H1 (cell line): Measurements from ENCODE around the gene TRIM38. TPM values are rescaled to one million over a fixed set of nuclear protein-coding genes. Genes with fewer than 3 reads are reported as not detected.

ENCODE experiments used
- CTCF ChIA-PET: fragments of 300-600 bp; sonication (Branson Sonifier 250); formaldehyde crosslinking; loops from one replicate; lab custom pipeline; 2021; ENCODE audit not compliant: partially characterized antibody; lab: Charles Lee
- POLR2A ChIA-PET: fragments of 300-600 bp; sonication (Branson Sonifier 250); formaldehyde crosslinking; loops from one replicate; lab custom pipeline; 2021; ENCODE audit warnings: inconsistent platforms; ENCODE audit not compliant: partially characterized antibody; lab: Charles Lee
- DNase-seq, 2 experiments: peaks; one replicate each; pipeline versions ENCODE4 v3.0.0 to v3.0.0-alpha.2; 2010 to 2022; ENCODE audit warnings: low spot score in 2 of 2, low read depth in 1 of 2, mixed read lengths in 1 of 2
- FAIRE-seq: peaks from 2 replicates; lab custom pipeline; 2011; peaks lifted over from hg19 to GRCh38; lab: Jason Lieb, UNC
- H2AFZ ChIP-seq: 2 replicates; pipeline ENCODE4 v1.8.1; 2012; ENCODE audit warnings: low read length, inconsistent platforms
- H2AK5ac ChIP-seq: 2 replicates; pipeline ENCODE4 v1.6.1; 2013; ENCODE audit warnings: low read depth, low read length
- H2BK120ac ChIP-seq: replicated peaks from 2 replicates; pipeline ENCODE3; 2013; ENCODE audit warnings: low read depth, low read length, inconsistent platforms
- H2BK12ac ChIP-seq: 2 replicates; pipeline ENCODE4 v1.6.1; 2013; ENCODE audit warnings: low read depth, low read length
- H2BK15ac ChIP-seq: 2 replicates; pipeline ENCODE4 v1.6.1; 2013; ENCODE audit warnings: low read length
- H2BK20ac ChIP-seq: 2 replicates; pipeline ENCODE4 v1.6.1; 2013; ENCODE audit warnings: low read length
- H2BK5ac ChIP-seq: 2 replicates; pipeline ENCODE4 v1.6.1; 2013; ENCODE audit warnings: low read depth, low read length
- H3K14ac ChIP-seq: 2 replicates; pipeline ENCODE4 v1.6.1; 2013; ENCODE audit warnings: inconsistent platforms; ENCODE audit not compliant: insufficient read length
- H3K18ac ChIP-seq: 2 replicates; pipeline ENCODE4 v1.6.1; 2013; ENCODE audit warnings: low read length; ENCODE audit errors: extremely low read depth
- H3K23ac ChIP-seq: 2 replicates; pipeline ENCODE4 v1.6.1; 2013; ENCODE audit warnings: inconsistent platforms; ENCODE audit not compliant: insufficient read length
- H3K23me2 ChIP-seq: 2 replicates; pipeline ENCODE4 v1.6.1; 2013; ENCODE audit warnings: low read depth, low read length
- H3K27ac ChIP-seq: 2 replicates; pipeline ENCODE4 v1.6.1; 2011; ENCODE audit warnings: low read depth, low read length, inconsistent platforms
- H3K27me3 ChIP-seq, 4 experiments: replicated peaks in 1 of 4; 1 replicate in 1 of 4; 2 replicates in 3 of 4; pipeline versions ENCODE4 v1.6.1 to v1.8.1; 2011 to 2013; ENCODE audit warnings: low read length in 3 of 4, mild to moderate bottlenecking in 3 of 4, inconsistent platforms in 2 of 4, mixed read lengths in 2 of 4, moderate library complexity in 1 of 4; ENCODE audit not compliant: control insufficient read depth in 3 of 4, insufficient read depth in 3 of 4; ENCODE audit errors: extremely low read depth in 1 of 4
- H3K36me3 ChIP-seq, 4 experiments: 2 replicates each; pipeline versions ENCODE4 v1.6.1 to v1.8.1; 2011 to 2013; ENCODE audit warnings: mild to moderate bottlenecking in 4 of 4, low read length in 3 of 4, moderate library complexity in 2 of 4, control low read depth in 1 of 4, inconsistent platforms in 1 of 4; ENCODE audit not compliant: insufficient read depth in 4 of 4, control insufficient read depth in 2 of 4
- H3K4ac ChIP-seq: replicated peaks from 2 replicates; pipeline ENCODE3; 2013; ENCODE audit warnings: low read length, low read depth, mixed read lengths, inconsistent platforms; ENCODE audit not compliant: insufficient read length
- H3K4me1 ChIP-seq, 4 experiments: replicated peaks in 1 of 4; 1 replicate in 1 of 4; 2 replicates in 3 of 4; pipeline versions ENCODE4 v1.6.1 to v1.8.1; 2011 to 2013; ENCODE audit warnings: low read length in 3 of 4, inconsistent platforms in 2 of 4, mixed read lengths in 1 of 4; ENCODE audit not compliant: insufficient read depth in 4 of 4, control insufficient read depth in 3 of 4
- H3K4me2 ChIP-seq, 2 experiments: 2 replicates each; pipeline versions ENCODE4 v1.6.1 to v1.8.1; 2011 to 2013; ENCODE audit warnings: low read depth in 2 of 2, low read length in 2 of 2, control low read depth in 1 of 2, inconsistent platforms in 1 of 2, mild to moderate bottlenecking in 1 of 2; ENCODE audit not compliant: insufficient read depth in 1 of 2
- H3K4me3 ChIP-seq, 4 experiments: fragments of 200-600, 300-600 bp in 1 of 4; sonication (generic), shearing (Covaris generic), sonication (Bioruptor Twin) in 1 of 4; 2 replicates each; pipeline versions ENCODE4 v1.5.1 to v1.8.1; 2011 to 2016; ENCODE audit warnings: low read length in 4 of 4, low read depth in 3 of 4, control low read depth in 2 of 4, inconsistent platforms in 2 of 4, mild to moderate bottlenecking in 2 of 4, mixed read lengths in 1 of 4, moderate library complexity in 1 of 4; ENCODE audit not compliant: insufficient read depth in 2 of 4; ENCODE audit errors: extremely low read depth in 1 of 4
- H3K56ac ChIP-seq: replicated peaks from 2 replicates; pipeline ENCODE3; 2013; ENCODE audit warnings: low read depth, mild to moderate bottlenecking, mixed read lengths, low read length, inconsistent platforms; ENCODE audit not compliant: insufficient read length
- H3K79me1 ChIP-seq: 2 replicates; pipeline ENCODE4 v1.6.1; 2013; ENCODE audit warnings: low read depth, low read length, control low read depth
- H3K79me2 ChIP-seq, 2 experiments: 2 replicates each; pipeline versions ENCODE4 v1.6.1 to v1.8.1; 2012 to 2013; ENCODE audit warnings: low read length in 2 of 2, mild to moderate bottlenecking in 2 of 2, inconsistent platforms in 1 of 2; ENCODE audit not compliant: insufficient read depth in 2 of 2, control insufficient read depth in 1 of 2
- H3K9ac ChIP-seq, 4 experiments: replicated peaks in 1 of 4; 1 replicate in 1 of 4; 2 replicates in 3 of 4; pipeline versions ENCODE4 v1.6.1 to v1.8.1; 2011 to 2013; ENCODE audit warnings: low read depth in 3 of 4, low read length in 3 of 4, control low read depth in 2 of 4, mild to moderate bottlenecking in 2 of 4, moderate library complexity in 2 of 4, inconsistent platforms in 1 of 4; ENCODE audit errors: extremely low read depth in 1 of 4
- H3K9me3 ChIP-seq, 2 experiments: 2 replicates each; pipeline versions ENCODE4 v1.6.1 to v1.8.1; 2012 to 2013; ENCODE audit warnings: mild to moderate bottlenecking in 2 of 2, moderate library complexity in 2 of 2, control low read depth in 1 of 2, inconsistent platforms in 1 of 2, low read depth in 1 of 2, low read length in 1 of 2, mixed read lengths in 1 of 2; ENCODE audit not compliant: insufficient read depth in 2 of 2
- H4K20me1 ChIP-seq, 2 experiments: replicated peaks in 1 of 2; 2 replicates each; pipeline versions ENCODE3 to v1.8.1; 2011 to 2013; ENCODE audit warnings: inconsistent platforms in 2 of 2, low read length in 2 of 2, mild to moderate bottlenecking in 1 of 2; ENCODE audit not compliant: insufficient read depth in 2 of 2, control insufficient read depth in 1 of 2
- H4K5ac ChIP-seq: 2 replicates; pipeline ENCODE4 v1.6.1; 2013; ENCODE audit warnings: low read length, low read depth, mixed read lengths, inconsistent platforms; ENCODE audit not compliant: insufficient read length
- H4K8ac ChIP-seq: 2 replicates; pipeline ENCODE4 v1.8.0; 2013; ENCODE audit warnings: mild to moderate bottlenecking, moderate library complexity, low read length, inconsistent platforms; ENCODE audit not compliant: insufficient read depth; ENCODE audit errors: extremely low read depth
- H4K91ac ChIP-seq: replicated peaks from 2 replicates; pipeline ENCODE3; 2013; ENCODE audit warnings: low read length, mixed read lengths, inconsistent platforms; ENCODE audit not compliant: insufficient read length
- BACH1 ChIP-seq: IDR thresholded peaks from 2 replicates; pipeline ENCODE4 v1.6.1; 2012; ENCODE audit warnings: low read length, improper control_type of control experiment
- BRCA1 ChIP-seq: IDR thresholded peaks from 2 replicates; pipeline ENCODE4 v1.6.1; 2012; ENCODE audit warnings: low read depth, low read length, improper control_type of control experiment
- CEBPB ChIP-seq: IDR thresholded peaks from 2 replicates; pipeline ENCODE4 v1.6.1; 2012; ENCODE audit warnings: low read depth, low read length
- CREB1 ChIP-seq: IDR thresholded peaks from 2 replicates; pipeline ENCODE4 v1.6.1; 2012; ENCODE audit warnings: inconsistent platforms
- EZH2 ChIP-seq: fragments of 200-600 bp; sonication (generic); IDR thresholded peaks from 2 replicates; pipeline ENCODE4 v1.7.1; 2012; ENCODE audit warnings: low read depth, mild to moderate bottlenecking, moderate library complexity, low read length, inconsistent platforms; ENCODE audit not compliant: severe bottlenecking
- JUND ChIP-seq: IDR thresholded peaks from 2 replicates; pipeline ENCODE4 v1.6.1; 2011; ENCODE audit warnings: mild to moderate bottlenecking, improper control_type of control experiment, low read length
- KDM1A ChIP-seq: fragments of 200-600, 300-600 bp; sonication (generic); IDR thresholded peaks from 2 replicates; pipeline ENCODE4 v1.7.1; 2016; ENCODE audit warnings: mild to moderate bottlenecking, low read length, borderline replicate concordance
- POU5F1 ChIP-seq: IDR thresholded peaks from 2 replicates; pipeline ENCODE4 v1.6.1; 2011; ENCODE audit warnings: low read depth, mild to moderate bottlenecking, low read length, moderate library complexity
- RNF2 ChIP-seq: fragments of 200-900, 300-1000 bp; sonication (generic); IDR thresholded peaks from 2 replicates; pipeline ENCODE4 v1.7.1; 2016; ENCODE audit warnings: borderline replicate concordance, low read depth, mild to moderate bottlenecking, antibody characterized with exemption, low read length; ENCODE audit not compliant: poor library complexity, severe bottlenecking; ENCODE audit errors: missing control alignments
- SP2 ChIP-seq: IDR thresholded peaks from 2 replicates; pipeline ENCODE4 v1.6.1; 2012; ENCODE audit warnings: mild to moderate bottlenecking, low read length, inconsistent platforms
- SUZ12 ChIP-seq: fragments of 200-600 bp; sonication (generic); IDR thresholded peaks from 2 replicates; pipeline ENCODE4 v1.6.1; 2012; ENCODE audit warnings: mild to moderate bottlenecking, inconsistent platforms, low read length, moderate library complexity, mixed read lengths
- ZNF274 ChIP-seq: IDR thresholded peaks from 2 replicates; pipeline ENCODE4 v1.7.0; 2012; ENCODE audit warnings: low read length, borderline replicate concordance; ENCODE audit errors: extremely low read depth
- WGBS, 2 experiments: shearing (Covaris generic) in 1 of 2; methylation state at CpG; one replicate each; pipeline versions ENCODE4 v1.1.6 to v1.1.7; 2013 to 2015; ENCODE audit warnings: low lambda C conversion rate in 2 of 2, mixed read lengths in 2 of 2, inconsistent platforms in 1 of 2, low coverage in 1 of 2, missing lambda C conversion rate in 1 of 2; ENCODE audit not compliant: insufficient replicate concordance in 2 of 2, insufficient coverage in 1 of 2, insufficient read length in 1 of 2; ENCODE audit errors: extremely low coverage in 1 of 2, missing lambda C conversion rate in 1 of 2; 5-methylcytosine and 5-hydroxymethylcytosine counted together
- polyA plus RNA-seq, 7 experiments: library from polyadenylated mRNA; depleted of rRNA in 3 of 7; stranded (reverse) in 5 of 7; unstranded in 2 of 7; fragments of >200 nt in 5 of 7; fragments of 200-250 nt in 2 of 7; gene quantifications; 1 replicate in 5 of 7; 2 replicates in 1 of 7; 4 replicates in 1 of 7; pipeline versions ENCODE4 v1.2.1 to v1.2.3, GENCODE V29; 2011 to 2013; ENCODE audit warnings: missing spikeins in 2 of 7, mixed read lengths in 2 of 7
- total RNA-seq: library from RNA; stranded (reverse); fragmentation: NEBNext Ultra II Directional; extraction: Animal tissue kit (Norgen Biotek cat#: 25700); gene quantifications from 2 replicates; pipeline ENCODE4 v1.2.1, GENCODE V29; 2021
- TF ChIP-seq, protein P1 (sequence below), 3 experiments: IDR thresholded peaks; 1 replicate in 2 of 3; 2 replicates in 1 of 3; pipeline versions ENCODE4 v1.5.1 to v1.6.1; 2011; ENCODE audit warnings: low read length in 3 of 3, mild to moderate bottlenecking in 3 of 3, inconsistent platforms in 2 of 3, low read depth in 1 of 3, moderate library complexity in 1 of 3; ENCODE audit not compliant: insufficient read depth in 1 of 3; ENCODE audit errors: control extremely low read depth in 1 of 3

Gene TRIM38
- total and polyA plus RNA-seq, 2 of the 8 experiments (the other 6 are each of a cell fraction or from before 2014, with no cell fraction given) = 0.43 to 0.56 TPM

DNA sequence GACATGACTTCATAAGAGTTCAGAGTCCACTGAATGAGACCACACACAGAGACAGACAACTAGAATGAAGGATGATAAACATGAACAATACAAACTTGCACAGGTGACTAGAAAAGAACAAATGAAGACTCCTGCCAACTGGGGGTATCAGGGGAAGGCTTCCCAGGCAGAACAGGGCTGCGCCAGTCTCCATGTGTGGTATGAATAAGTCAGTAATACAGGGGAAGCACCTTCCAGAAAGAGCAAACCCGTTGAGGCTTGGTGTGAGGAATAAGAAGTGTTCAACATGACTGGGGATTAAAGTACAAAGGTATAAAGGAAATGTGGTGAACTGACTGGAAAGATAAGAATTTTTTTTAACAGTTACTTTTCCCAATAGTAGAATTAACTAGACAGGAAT, 28.4 kb upstream of the TRIM38 start:
- FAIRE-seq (no peak), DNase-seq (no peak)
- 79% methylated on average over 2 of the region's 2 CpGs; no CpG with 5 or more reads in 1 of the 2 experiments for WGBS, 2 experiments
- no peaks in the 10 kb centered on the region for H3K79me1 ChIP-seq
- no peak overlapping the region for H2BK120ac ChIP-seq
- no peaks in the 10 kb centered on the region for H3K27me3 ChIP-seq
- no peak overlapping the region for H2BK20ac ChIP-seq
- H4K8ac ChIP-seq = no peak overlapping the region
- no peak overlapping the region for H2AFZ ChIP-seq
- H3K18ac ChIP-seq = no peak overlapping the region
- H3K56ac ChIP-seq = no peak overlapping the region
- no peak overlapping the region for H3K23ac ChIP-seq
- H2BK5ac ChIP-seq = no peak overlapping the region
- POLR2A ChIA-PET = no interaction called here
- H2BK12ac ChIP-seq = no peak overlapping the region
- no peak overlapping the region for H3K4ac ChIP-seq
- H3K27ac ChIP-seq = no peak overlapping the region
- H4K5ac ChIP-seq = no peak overlapping the region
- H4K91ac ChIP-seq = no peak overlapping the region
- no peaks in the 10 kb centered on the region for H4K20me1 ChIP-seq
- no peak overlapping the region for H3K4me2 ChIP-seq
- no peak overlapping the region for H3K14ac ChIP-seq
- H2AK5ac ChIP-seq = no peak overlapping the region
- CTCF ChIA-PET = interaction anchor here (0.8 to 1.3 kb wide), 3 partner anchors 9 to 175 kb away, joined by 3 to 4 read pairs (median 3); no protein-coding TSS in a partner anchor
- H3K36me3 ChIP-seq = no peaks in the 10 kb centered on the region
- no peaks in the 10 kb centered on the region for H3K79me2 ChIP-seq
- H3K4me3 ChIP-seq = no peak overlapping the region
- H3K23me2 ChIP-seq = no peaks in the 10 kb centered on the region
- H3K9ac ChIP-seq = no peak overlapping the region
- H3K9me3 ChIP-seq = no peaks in the 10 kb centered on the region
- H3K4me1 ChIP-seq = no peaks in the 10 kb centered on the region
- no peak overlapping the region for H2BK15ac ChIP-seq
- TF ChIP-seq POU5F1 = no peak
- TF ChIP-seq, protein P1, sequence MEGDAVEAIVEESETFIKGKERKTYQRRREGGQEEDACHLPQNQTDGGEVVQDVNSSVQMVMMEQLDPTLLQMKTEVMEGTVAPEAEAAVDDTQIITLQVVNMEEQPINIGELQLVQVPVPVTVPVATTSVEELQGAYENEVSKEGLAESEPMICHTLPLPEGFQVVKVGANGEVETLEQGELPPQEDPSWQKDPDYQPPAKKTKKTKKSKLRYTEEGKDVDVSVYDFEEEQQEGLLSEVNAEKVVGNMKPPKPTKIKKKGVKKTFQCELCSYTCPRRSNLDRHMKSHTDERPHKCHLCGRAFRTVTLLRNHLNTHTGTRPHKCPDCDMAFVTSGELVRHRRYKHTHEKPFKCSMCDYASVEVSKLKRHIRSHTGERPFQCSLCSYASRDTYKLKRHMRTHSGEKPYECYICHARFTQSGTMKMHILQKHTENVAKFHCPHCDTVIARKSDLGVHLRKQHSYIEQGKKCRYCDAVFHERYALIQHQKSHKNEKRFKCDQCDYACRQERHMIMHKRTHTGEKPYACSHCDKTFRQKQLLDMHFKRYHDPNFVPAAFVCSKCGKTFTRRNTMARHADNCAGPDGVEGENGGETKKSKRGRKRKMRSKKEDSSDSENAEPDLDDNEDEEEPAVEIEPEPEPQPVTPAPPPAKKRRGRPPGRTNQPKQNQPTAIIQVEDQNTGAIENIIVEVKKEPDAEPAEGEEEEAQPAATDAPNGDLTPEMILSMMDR (IDR thresholded peaks at IDR 0.05; ENCODE audit: control extremely low read depth in 1 of 3, insufficient read depth in 1 of 3, low read depth in 1 of 3, low read length in 3 of 3) = no peak
- TF ChIP-seq JUND = no peak
- no peak for TF ChIP-seq KDM1A
- TF ChIP-seq ZNF274 = no peak
- TF ChIP-seq EZH2 = no peak
- no peak for TF ChIP-seq SP2
- TF ChIP-seq CREB1 = no peak
- no peak for TF ChIP-seq BRCA1
- no peak for TF ChIP-seq SUZ12
- no peak for TF ChIP-seq BACH1
- no peak for TF ChIP-seq CEBPB
- no peak for TF ChIP-seq RNF2
